SK-N-SH (cell line): ENCODE data around the gene AGXT.

ENCODE experiments used
- FOXM1 ChIP-seq: IDR thresholded peaks from 2 replicates; pipeline ENCODE4 v1.4.0; 2012; ENCODE audit warnings: low read depth, mild to moderate bottlenecking
- MXI1 ChIP-seq: IDR thresholded peaks from 2 replicates; pipeline ENCODE4 v1.6.1; 2012; ENCODE audit warnings: mild to moderate bottlenecking, low read depth, low read length, improper control_type of control experiment
- POLR2AphosphoS5 ChIP-seq: IDR thresholded peaks from 2 replicates; pipeline ENCODE4 v1.6.1; 2012; ENCODE audit warnings: low read depth, low read length
- SIN3A ChIP-seq: IDR thresholded peaks from 2 replicates; pipeline ENCODE4 v1.6.1; 2012; ENCODE audit warnings: low read depth, mild to moderate bottlenecking, low read length, moderate library complexity, borderline replicate concordance
- TCF12 ChIP-seq: IDR thresholded peaks from 2 replicates; pipeline ENCODE4 v1.4.0; 2012
- TEAD4 ChIP-seq: IDR thresholded peaks from 2 replicates; pipeline ENCODE4 v1.4.0; 2012; ENCODE audit warnings: mild to moderate bottlenecking, borderline replicate concordance; ENCODE audit not compliant: insufficient read depth
- TF ChIP-seq, protein P1 (sequence below): IDR thresholded peaks from 2 replicates; pipeline ENCODE4; 2012
- TF ChIP-seq, protein P2 (sequence below): fragments of 200-600 bp; sonication (generic); IDR thresholded peaks from 2 replicates; pipeline ENCODE4 v1.6.1; 2017; ENCODE audit warnings: antibody characterized with exemption, mild to moderate bottlenecking, moderate library complexity
- TF ChIP-seq, protein P3 (sequence below): IDR thresholded peaks from 2 replicates; pipeline ENCODE4 v1.4.0; 2012; ENCODE audit warnings: low read depth
- TF ChIP-seq, protein P4 (sequence below): IDR thresholded peaks from 2 replicates; pipeline ENCODE4 v1.6.1; 2012; ENCODE audit warnings: mild to moderate bottlenecking, low read depth, low read length, moderate library complexity
- TF ChIP-seq, protein P5 (sequence below): fragments of 150-350 bp; IDR thresholded peaks from 2 replicates; pipeline ENCODE4 v1.6.1; 2017; ENCODE audit warnings: antibody characterized with exemption, low read length, low read depth, borderline replicate concordance

DNA sequence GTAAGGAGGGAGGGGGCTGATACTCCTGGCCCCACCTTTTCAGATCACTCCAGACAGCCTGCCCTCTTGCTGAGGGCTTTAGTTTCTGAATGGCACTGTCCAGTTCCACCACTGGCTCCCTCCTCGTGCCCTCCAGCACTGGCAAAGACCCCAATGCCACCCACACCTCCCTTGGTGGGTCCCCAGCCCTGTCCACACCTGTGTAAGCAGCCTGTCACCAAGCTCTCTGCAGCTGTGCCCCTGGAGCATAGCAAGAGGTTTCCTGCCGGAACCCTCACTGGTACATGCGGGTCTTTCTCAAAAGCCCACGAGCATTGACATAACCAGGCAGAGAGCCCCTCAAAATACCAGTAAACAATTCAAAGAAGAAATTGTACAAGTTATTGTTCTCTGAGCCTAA is 31.0 kb upstream of the AGXT start:
- TF ChIP-seq, protein P1, sequence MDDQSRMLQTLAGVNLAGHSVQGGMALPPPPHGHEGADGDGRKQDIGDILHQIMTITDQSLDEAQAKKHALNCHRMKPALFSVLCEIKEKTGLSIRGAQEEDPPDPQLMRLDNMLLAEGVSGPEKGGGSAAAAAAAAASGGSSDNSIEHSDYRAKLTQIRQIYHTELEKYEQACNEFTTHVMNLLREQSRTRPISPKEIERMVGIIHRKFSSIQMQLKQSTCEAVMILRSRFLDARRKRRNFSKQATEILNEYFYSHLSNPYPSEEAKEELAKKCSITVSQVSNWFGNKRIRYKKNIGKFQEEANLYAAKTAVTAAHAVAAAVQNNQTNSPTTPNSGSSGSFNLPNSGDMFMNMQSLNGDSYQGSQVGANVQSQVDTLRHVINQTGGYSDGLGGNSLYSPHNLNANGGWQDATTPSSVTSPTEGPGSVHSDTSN = no peak
- TF ChIP-seq, protein P2, sequence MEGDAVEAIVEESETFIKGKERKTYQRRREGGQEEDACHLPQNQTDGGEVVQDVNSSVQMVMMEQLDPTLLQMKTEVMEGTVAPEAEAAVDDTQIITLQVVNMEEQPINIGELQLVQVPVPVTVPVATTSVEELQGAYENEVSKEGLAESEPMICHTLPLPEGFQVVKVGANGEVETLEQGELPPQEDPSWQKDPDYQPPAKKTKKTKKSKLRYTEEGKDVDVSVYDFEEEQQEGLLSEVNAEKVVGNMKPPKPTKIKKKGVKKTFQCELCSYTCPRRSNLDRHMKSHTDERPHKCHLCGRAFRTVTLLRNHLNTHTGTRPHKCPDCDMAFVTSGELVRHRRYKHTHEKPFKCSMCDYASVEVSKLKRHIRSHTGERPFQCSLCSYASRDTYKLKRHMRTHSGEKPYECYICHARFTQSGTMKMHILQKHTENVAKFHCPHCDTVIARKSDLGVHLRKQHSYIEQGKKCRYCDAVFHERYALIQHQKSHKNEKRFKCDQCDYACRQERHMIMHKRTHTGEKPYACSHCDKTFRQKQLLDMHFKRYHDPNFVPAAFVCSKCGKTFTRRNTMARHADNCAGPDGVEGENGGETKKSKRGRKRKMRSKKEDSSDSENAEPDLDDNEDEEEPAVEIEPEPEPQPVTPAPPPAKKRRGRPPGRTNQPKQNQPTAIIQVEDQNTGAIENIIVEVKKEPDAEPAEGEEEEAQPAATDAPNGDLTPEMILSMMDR = no peak
- TF ChIP-seq SIN3A = no peak
- TF ChIP-seq FOXM1 = no peak
- TF ChIP-seq POLR2AphosphoS5 = no peak
- TF ChIP-seq, protein P3, sequence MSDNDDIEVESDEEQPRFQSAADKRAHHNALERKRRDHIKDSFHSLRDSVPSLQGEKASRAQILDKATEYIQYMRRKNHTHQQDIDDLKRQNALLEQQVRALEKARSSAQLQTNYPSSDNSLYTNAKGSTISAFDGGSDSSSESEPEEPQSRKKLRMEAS = no peak
- no peak for TF ChIP-seq TEAD4
- TF ChIP-seq, protein P4, sequence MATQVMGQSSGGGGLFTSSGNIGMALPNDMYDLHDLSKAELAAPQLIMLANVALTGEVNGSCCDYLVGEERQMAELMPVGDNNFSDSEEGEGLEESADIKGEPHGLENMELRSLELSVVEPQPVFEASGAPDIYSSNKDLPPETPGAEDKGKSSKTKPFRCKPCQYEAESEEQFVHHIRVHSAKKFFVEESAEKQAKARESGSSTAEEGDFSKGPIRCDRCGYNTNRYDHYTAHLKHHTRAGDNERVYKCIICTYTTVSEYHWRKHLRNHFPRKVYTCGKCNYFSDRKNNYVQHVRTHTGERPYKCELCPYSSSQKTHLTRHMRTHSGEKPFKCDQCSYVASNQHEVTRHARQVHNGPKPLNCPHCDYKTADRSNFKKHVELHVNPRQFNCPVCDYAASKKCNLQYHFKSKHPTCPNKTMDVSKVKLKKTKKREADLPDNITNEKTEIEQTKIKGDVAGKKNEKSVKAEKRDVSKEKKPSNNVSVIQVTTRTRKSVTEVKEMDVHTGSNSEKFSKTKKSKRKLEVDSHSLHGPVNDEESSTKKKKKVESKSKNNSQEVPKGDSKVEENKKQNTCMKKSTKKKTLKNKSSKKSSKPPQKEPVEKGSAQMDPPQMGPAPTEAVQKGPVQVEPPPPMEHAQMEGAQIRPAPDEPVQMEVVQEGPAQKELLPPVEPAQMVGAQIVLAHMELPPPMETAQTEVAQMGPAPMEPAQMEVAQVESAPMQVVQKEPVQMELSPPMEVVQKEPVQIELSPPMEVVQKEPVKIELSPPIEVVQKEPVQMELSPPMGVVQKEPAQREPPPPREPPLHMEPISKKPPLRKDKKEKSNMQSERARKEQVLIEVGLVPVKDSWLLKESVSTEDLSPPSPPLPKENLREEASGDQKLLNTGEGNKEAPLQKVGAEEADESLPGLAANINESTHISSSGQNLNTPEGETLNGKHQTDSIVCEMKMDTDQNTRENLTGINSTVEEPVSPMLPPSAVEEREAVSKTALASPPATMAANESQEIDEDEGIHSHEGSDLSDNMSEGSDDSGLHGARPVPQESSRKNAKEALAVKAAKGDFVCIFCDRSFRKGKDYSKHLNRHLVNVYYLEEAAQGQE = no peak
- no peak for TF ChIP-seq TCF12
- no peak for TF ChIP-seq MXI1
- TF ChIP-seq, protein P5, sequence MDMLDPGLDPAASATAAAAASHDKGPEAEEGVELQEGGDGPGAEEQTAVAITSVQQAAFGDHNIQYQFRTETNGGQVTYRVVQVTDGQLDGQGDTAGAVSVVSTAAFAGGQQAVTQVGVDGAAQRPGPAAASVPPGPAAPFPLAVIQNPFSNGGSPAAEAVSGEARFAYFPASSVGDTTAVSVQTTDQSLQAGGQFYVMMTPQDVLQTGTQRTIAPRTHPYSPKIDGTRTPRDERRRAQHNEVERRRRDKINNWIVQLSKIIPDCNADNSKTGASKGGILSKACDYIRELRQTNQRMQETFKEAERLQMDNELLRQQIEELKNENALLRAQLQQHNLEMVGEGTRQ = no peak
